GM23338 (cell line): ENCODE data around the gene WNT5A. TPM values are rescaled to one million over a fixed set of nuclear protein-coding genes. Genes with fewer than 3 reads are reported as not detected.

ENCODE experiments used
- ATAC-seq: fragments of 200-7000 bp; cut with Tn5 transposase; 3 replicates; pipeline ENCODE4 v1.9.1; 2020
- DNase-seq: peaks from one replicate; pipeline ENCODE4 v3.0.0-alpha.2; 2015; ENCODE audit warnings: low spot score
- H2AFZ ChIP-seq: fragments of 200-600 bp; sonication (generic); 2 replicates; pipeline ENCODE4 v1.8.0; 2016; ENCODE audit warnings: antibody characterized with exemption, mild to moderate bottlenecking, moderate library complexity
- H3F3A ChIP-seq: fragments of 200-600 bp; sonication (generic); replicated peaks from 2 replicates; pipeline ENCODE4 v1.8.0; 2017; ENCODE audit warnings: antibody characterized with exemption, mixed run types, low read depth
- H3K27ac ChIP-seq: fragments of 200-600 bp; sonication (generic); 2 replicates; pipeline ENCODE4 v1.6.1; 2016; ENCODE audit warnings: low read depth
- H3K27me3 ChIP-seq: fragments of 200-600 bp; sonication (generic); 2 replicates; pipeline ENCODE4 v1.8.0; 2016; ENCODE audit warnings: mild to moderate bottlenecking, mixed run types, moderate library complexity; ENCODE audit not compliant: insufficient read depth
- H3K36me3 ChIP-seq: fragments of 200-600 bp; sonication (generic); 2 replicates; pipeline ENCODE4 v1.8.0; 2016; ENCODE audit warnings: mild to moderate bottlenecking; ENCODE audit not compliant: insufficient read depth
- H3K4me1 ChIP-seq: fragments of 200-600 bp; sonication (generic); 2 replicates; pipeline ENCODE4 v1.8.0; 2016; ENCODE audit warnings: mild to moderate bottlenecking, moderate library complexity; ENCODE audit not compliant: insufficient read depth
- H3K4me2 ChIP-seq: fragments of 200-600 bp; sonication (generic); 2 replicates; pipeline ENCODE4 v1.7.1; 2017; ENCODE audit warnings: mixed run types
- H3K4me3 ChIP-seq: fragments of 200-600 bp; sonication (generic); 2 replicates; pipeline ENCODE4 v1.6.1; 2016; ENCODE audit warnings: mixed run types
- H3K79me2 ChIP-seq: fragments of 200-600 bp; sonication (generic); replicated peaks from 2 replicates; pipeline ENCODE4 v1.8.0; 2017; ENCODE audit warnings: mild to moderate bottlenecking; ENCODE audit not compliant: insufficient read depth
- H3K9me2 ChIP-seq: fragments of 200-600 bp; sonication (generic); 2 replicates; pipeline ENCODE4 v1.8.0; 2017; ENCODE audit not compliant: insufficient read depth
- H4K20me1 ChIP-seq: fragments of 200-600 bp; sonication (generic); replicated peaks from 2 replicates; pipeline ENCODE4 v1.8.0; 2017; ENCODE audit warnings: mild to moderate bottlenecking; ENCODE audit not compliant: insufficient read depth
- H3K27ac Mint-ChIP-seq: 2 replicates; pipeline ENCODE4 v1.8.0; 2020; ENCODE audit warnings: inconsistent platforms, mild to moderate bottlenecking, moderate library complexity, mixed read lengths
- H3K27me3 Mint-ChIP-seq: 3 replicates; pipeline ENCODE4 v1.8.0; 2022; ENCODE audit warnings: low read depth, mild to moderate bottlenecking, moderate library complexity, mixed read lengths, inconsistent platforms; ENCODE audit not compliant: insufficient read depth, poor library complexity
- H3K36me3 Mint-ChIP-seq: 3 replicates; pipeline ENCODE4 v1.8.0; 2021; ENCODE audit warnings: low read depth, mild to moderate bottlenecking, inconsistent platforms, moderate library complexity, mixed read lengths
- H3K4me1 Mint-ChIP-seq: 3 replicates; pipeline ENCODE4 v1.8.0; 2020; ENCODE audit warnings: mild to moderate bottlenecking, inconsistent platforms, mixed read lengths
- H3K4me3 Mint-ChIP-seq: 3 replicates; pipeline ENCODE4 v1.8.0; 2021; ENCODE audit warnings: moderate library complexity, mild to moderate bottlenecking, inconsistent platforms, mixed read lengths
- H3K9me3 Mint-ChIP-seq: 3 replicates; pipeline ENCODE4 v1.8.0; 2020; ENCODE audit warnings: moderate library complexity, mild to moderate bottlenecking, inconsistent platforms, mixed read lengths
- CREB1 ChIP-seq: fragments of 250-450 bp; sonication (Bioruptor Pico); IDR thresholded peaks from 2 replicates; pipeline ENCODE4 v1.5.0; 2020; ENCODE audit warnings: low read depth, mild to moderate bottlenecking, moderate library complexity
- ETS1 ChIP-seq: IDR thresholded peaks from 2 replicates; pipeline ENCODE4 v1.6.1; 2016; ENCODE audit warnings: antibody characterized with exemption
- EZH2 ChIP-seq: fragments of 200-600 bp; sonication (generic); IDR thresholded peaks from one replicate; pipeline ENCODE4 v1.8.0; 2017; ENCODE audit warnings: antibody characterized with exemption, mild to moderate bottlenecking, low read depth; ENCODE audit not compliant: unreplicated experiment
- EZH2phosphoT487 ChIP-seq: fragments of 200-600 bp; sonication (generic); IDR thresholded peaks from one replicate; pipeline ENCODE4 v1.8.1; 2018; ENCODE audit warnings: antibody characterized with exemption; ENCODE audit not compliant: unreplicated experiment
- JUNB ChIP-seq: IDR thresholded peaks from one replicate; pipeline ENCODE4 v1.6.1; 2016; ENCODE audit warnings: antibody characterized with exemption; ENCODE audit not compliant: unreplicated experiment
- NANOG ChIP-seq: IDR thresholded peaks from 2 replicates; pipeline ENCODE4 v1.6.1; 2016; ENCODE audit warnings: antibody characterized with exemption, borderline replicate concordance
- POLR2AphosphoS5 ChIP-seq: IDR thresholded peaks from 2 replicates; pipeline ENCODE4 v1.6.1; 2016; ENCODE audit warnings: antibody characterized with exemption, low read depth
- REST ChIP-seq: IDR thresholded peaks from one replicate; pipeline ENCODE4 v1.6.1; 2018; ENCODE audit warnings: antibody characterized with exemption; ENCODE audit not compliant: unreplicated experiment
- STAT1 ChIP-seq: IDR thresholded peaks from one replicate; pipeline ENCODE4 v1.6.1; 2016; ENCODE audit warnings: antibody characterized with exemption; ENCODE audit not compliant: unreplicated experiment
- ZNF114 ChIP-seq: fragments of 250-450 bp; sonication (Bioruptor Pico); IDR thresholded peaks from 2 replicates; pipeline ENCODE4 v1.5.0; 2020; ENCODE audit warnings: mild to moderate bottlenecking, moderate library complexity
- ZNF331 ChIP-seq: fragments of 250-450 bp; sonication (Bioruptor Pico); IDR thresholded peaks from 2 replicates; pipeline ENCODE4 v1.5.0; 2020; ENCODE audit warnings: low read depth, mild to moderate bottlenecking, moderate library complexity
- polyA plus RNA-seq: library from polyadenylated mRNA; unstranded; fragments of >200 nt; fragmentation: Nextera tagmentation; extraction: Ambion mirVana; gene quantifications from 2 replicates; pipeline ENCODE4 v1.2.1, GENCODE V29; 2016
- total RNA-seq: library from RNA; depleted of rRNA; stranded (reverse); fragments of >200 nt; shearing (Covaris generic); gene quantifications from 2 replicates; pipeline ENCODE4 v1.2.3, GENCODE V29; 2014

Gene WNT5A
- total and polyA plus RNA-seq, 2 experiments from 2014 or later: 0.53 to 4.0 TPM

GRCh38 chr3:55484191-55484689, 2.9 kb downstream of the WNT5A start:
- Mint-ChIP-seq H3K4me3 (peak overlapping the region; percentile 82), H3K36me3 (peaks cover 4% of the 10 kb centered on the region; the same call in 1 of the 3 replicates), H3K4me1 (peaks cover 22% of the 10 kb centered on the region), H3K27me3 (peaks cover 91% of the 10 kb centered on the region), H3K27ac (no peak overlapping the region), H3K9me3 (peaks cover 19% of the 10 kb centered on the region)
- TF ChIP-seq EZH2phosphoT487 (no peak), EZH2 (peak; percentile 72), POLR2AphosphoS5 (no peak)
- ATAC-seq (peak; percentile 3), DNase-seq (peak; percentile 60)
- H3K27me3 ChIP-seq: peaks cover 93% of the 10 kb centered on the region
- H3K9me2 ChIP-seq: no peaks in the 10 kb centered on the region
- no peaks in the 10 kb centered on the region for H3K79me2 ChIP-seq
- no peaks in the 10 kb centered on the region for H3K36me3 ChIP-seq
- H3K4me2 ChIP-seq: peak overlapping the region; percentile 97
- peaks cover 28% of the 10 kb centered on the region for H3F3A ChIP-seq
- peaks cover 44% of the 10 kb centered on the region for H3K4me1 ChIP-seq
- H2AFZ ChIP-seq: peak overlapping the region; percentile 98
- peak overlapping the region; percentile 93 for H3K4me3 ChIP-seq
- no peaks in the 10 kb centered on the region; the same call in 1 of the 2 replicates for H4K20me1 ChIP-seq
- no peak overlapping the region for H3K27ac ChIP-seq

GRCh38 chr3:55483196-55484095, 3.7 kb downstream of the WNT5A start:
- Histone ChIP-seq H3K9me2 (no peaks in the 10 kb centered on the region), H3K36me3 (no peaks in the 10 kb centered on the region), H3K4me1 (peaks cover 44% of the 10 kb centered on the region), H3K4me2 (peak overlapping the region; percentile 97), H3F3A (peaks cover 28% of the 10 kb centered on the region), H3K79me2 (no peaks in the 10 kb centered on the region), H2AFZ (peak overlapping the region; percentile 98), H3K27me3 (peaks cover 94% of the 10 kb centered on the region), H4K20me1 (no peaks in the 10 kb centered on the region; the same call in 1 of the 2 replicates), H3K27ac (no peak overlapping the region), H3K4me3 (peak overlapping the region; percentile 93)
- peak overlapping the region; percentile 82 for H3K4me3 Mint-ChIP-seq
- DNase-seq: peak; percentile 52
- no peak overlapping the region for H3K27ac Mint-ChIP-seq
- peaks cover 19% of the 10 kb centered on the region for H3K9me3 Mint-ChIP-seq
- ATAC-seq: peak; percentile 0; the same call in 2 of the 3 replicates
- H3K27me3 Mint-ChIP-seq: peaks cover 88% of the 10 kb centered on the region
- peaks cover 17% of the 10 kb centered on the region for H3K4me1 Mint-ChIP-seq
- H3K36me3 Mint-ChIP-seq: peaks cover 4% of the 10 kb centered on the region; the same call in 1 of the 3 replicates
- no peak for TF ChIP-seq CREB1 (CRISPR knock-in tag)
- no peak for TF ChIP-seq POLR2AphosphoS5
- no peak for TF ChIP-seq STAT1
- TF ChIP-seq ZNF331: no peak
- no peak for TF ChIP-seq REST
- TF ChIP-seq ZNF114 (CRISPR knock-in tag): no peak
- no peak for TF ChIP-seq ETS1
- peak; percentile 75 for TF ChIP-seq EZH2
- TF ChIP-seq EZH2phosphoT487: peak; percentile 51
- TF ChIP-seq NANOG: no peak
- no peak for TF ChIP-seq JUNB
